ENCODE measurements around the gene GABRG3. TPM values are rescaled to one million over a fixed set of nuclear protein-coding genes. Genes with fewer than 3 reads are reported as not detected.

GABRG3 gene
- total RNA-seq, 2 experiments from 2014 or later = not detected

GRCh38 chr15:27114473-27114872 lies 143.5 kb downstream of the GABRG3 start:
- TF ChIP-seq CTCF (IDR thresholded peaks at IDR 0.05) = no peak
- ATAC-seq = no peak
- Mint-ChIP-seq H3K9me3 (peaks cover 6% of the 10 kb centered on the region), H3K4me1 (ENCODE audit: low read depth) (no peaks in the 10 kb centered on the region), H3K27me3 (no peaks in the 10 kb centered on the region), H3K36me3 (ENCODE audit: low read depth) (no peaks in the 10 kb centered on the region), H3K4me3 (no peak overlapping the region), H3K27ac (no peak overlapping the region)
- intact Hi-C loops (cut with micrococcal nuclease) = no loop called here
- ChIA-PET CTCF (no interaction called here), POLR2A (no interaction called here)
- DNase-seq = no peak

- POLR2A ChIA-PET = no interaction called here
- no peak overlapping the region for H3K4me3 Mint-ChIP-seq
- H3K9me3 Mint-ChIP-seq = no peaks in the 10 kb centered on the region
- ATAC-seq (no peak), DNase-seq (no peak)
- intact Hi-C loops (cut with micrococcal nuclease) = no loop called here
- no peaks in the 10 kb centered on the region for H3K36me3 Mint-ChIP-seq (ENCODE audit: low read depth)
- no peak for TF ChIP-seq CTCF (IDR thresholded peaks at IDR 0.05)
- CTCF ChIA-PET = no interaction called here
- no peak overlapping the region for H3K27ac Mint-ChIP-seq
- no peaks in the 10 kb centered on the region for H3K27me3 Mint-ChIP-seq
- no peaks in the 10 kb centered on the region for H3K4me1 Mint-ChIP-seq (ENCODE audit: low read depth)
These were observed 148.8 kb downstream of the GABRG3 start for GRCh38 chr15:27119695-27120266.

- ChIA-PET POLR2A (no interaction called here), CTCF (no interaction called here)
- peaks cover 2% of the 10 kb centered on the region for H3K9me3 Mint-ChIP-seq
- ATAC-seq (no peak), DNase-seq (no peak)
- no peaks in the 10 kb centered on the region for H3K4me1 Mint-ChIP-seq (ENCODE audit: low read depth)
- intact Hi-C loops (cut with micrococcal nuclease) = no loop called here
- no peak overlapping the region for H3K4me3 Mint-ChIP-seq
- no peak overlapping the region for H3K27ac Mint-ChIP-seq
- H3K36me3 Mint-ChIP-seq (ENCODE audit: low read depth) = no peaks in the 10 kb centered on the region
- H3K27me3 Mint-ChIP-seq = no peaks in the 10 kb centered on the region
- no peak for TF ChIP-seq CTCF (IDR thresholded peaks at IDR 0.05)
These were observed 150.7 kb downstream of the GABRG3 start for GRCh38 chr15:27121672-27122071.

GRCh38 chr15:27123291-27123690 lies 152.3 kb downstream of the GABRG3 start:
- ATAC-seq (no peak), DNase-seq (no peak)
- Mint-ChIP-seq H3K27ac (no peak overlapping the region), H3K4me3 (no peak overlapping the region), H3K4me1 (ENCODE audit: low read depth) (no peaks in the 10 kb centered on the region), H3K27me3 (no peaks in the 10 kb centered on the region), H3K36me3 (ENCODE audit: low read depth) (no peaks in the 10 kb centered on the region), H3K9me3 (peaks cover 8% of the 10 kb centered on the region)
- ChIA-PET POLR2A (no interaction called here), CTCF (no interaction called here)
- TF ChIP-seq CTCF (IDR thresholded peaks at IDR 0.05) = no peak
- intact Hi-C loops (cut with micrococcal nuclease) = no loop called here

GRCh38 chr15:27123808-27124207 lies 152.8 kb downstream of the GABRG3 start:
- POLR2A ChIA-PET = no interaction called here

More at GRCh38 chr15:27123808-27124207, 152.8 kb downstream of the GABRG3 start:
- no peak for TF ChIP-seq CTCF (IDR thresholded peaks at IDR 0.05)
- Mint-ChIP-seq H3K9me3 (peaks cover 8% of the 10 kb centered on the region), H3K27me3 (no peaks in the 10 kb centered on the region), H3K4me1 (ENCODE audit: low read depth) (no peaks in the 10 kb centered on the region), H3K36me3 (ENCODE audit: low read depth) (no peaks in the 10 kb centered on the region), H3K4me3 (no peak overlapping the region), H3K27ac (no peak overlapping the region)
- DNase-seq = no peak
- CTCF ChIA-PET = no interaction called here
- no peak for ATAC-seq
- intact Hi-C loops (cut with micrococcal nuclease) = no loop called here

All from activated CD8-positive, alpha-beta T cell treated with anti-CD3 and anti-CD28 coated beads for 36 hours (primary cell).